Endothelial cell of umbilical vein (primary cell): ENCODE measurements around the gene SH3BP4. TPM values are rescaled to one million over a fixed set of nuclear protein-coding genes. Genes with fewer than 3 reads are reported as not detected.

Experiments used
- BruUV-seq: library from RNA; stranded (reverse); fragments of 400-500 nt; replicated peaks from 2 replicates; lab custom pipeline; 2021; lab: Mats Ljungman, UMichigan
- CTCF ChIA-PET: fragments of 300-600, 350-600 bp; sonication (Branson Sonifier 250); formaldehyde crosslinking; loops from one replicate; lab custom pipeline; 2021; ENCODE audit warnings: antibody characterized with exemption, inconsistent platforms; lab: Charles Lee
- POLR2A ChIA-PET: fragments of 300-600, 350-600 bp; sonication (Branson Sonifier 250); formaldehyde crosslinking; loops from one replicate; lab custom pipeline; 2021; ENCODE audit warnings: antibody characterized with exemption, inconsistent platforms; lab: Charles Lee
- DNase-seq: peaks from one replicate; pipeline ENCODE4 v3.0.0-alpha.2; 2011; ENCODE audit warnings: low read depth, low spot score
- FAIRE-seq: peaks from 2 replicates; lab custom pipeline; 2011; peaks lifted over from hg19 to GRCh38; lab: Jason Lieb, UNC
- H2AFZ ChIP-seq: 2 replicates; pipeline ENCODE4 v1.6.0; 2012; ENCODE audit warnings: low read depth, low read length, control low read depth, inconsistent platforms
- H3K27ac ChIP-seq: 2 replicates; pipeline ENCODE4 v1.5.1; 2011; ENCODE audit warnings: low read depth, mild to moderate bottlenecking, control low read depth, low read length, moderate library complexity; ENCODE audit not compliant: insufficient read depth
- H3K27me3 ChIP-seq, 2 experiments: 2 replicates each; pipeline versions ENCODE4 v1.6.0 to v1.6.1; 2011; ENCODE audit warnings: low read length in 2 of 2, mixed read lengths in 1 of 2; ENCODE audit not compliant: control insufficient read depth in 2 of 2, insufficient read depth in 2 of 2
- H3K36me3 ChIP-seq, 2 experiments: 2 replicates in 1 of 2; 3 replicates in 1 of 2; pipeline ENCODE4 v1.5.1; 2011; ENCODE audit warnings: low read length in 2 of 2, mild to moderate bottlenecking in 1 of 2, moderate library complexity in 1 of 2; ENCODE audit not compliant: control insufficient read depth in 2 of 2, insufficient read depth in 2 of 2; ENCODE audit errors: extremely low read depth in 1 of 2
- H3K4me1 ChIP-seq: 3 replicates; pipeline ENCODE4 v1.5.1; 2011; ENCODE audit warnings: mild to moderate bottlenecking, low read length; ENCODE audit not compliant: control insufficient read depth, insufficient read depth; ENCODE audit errors: extremely low read depth
- H3K4me2 ChIP-seq: 2 replicates; pipeline ENCODE4 v1.6.1; 2011; ENCODE audit warnings: low read length, control low read depth, mixed read lengths; ENCODE audit not compliant: insufficient read depth
- H3K4me3 ChIP-seq, 3 experiments: fragments of 200-600 bp in 1 of 3; sonication (generic), shearing (Covaris generic) in 1 of 3; replicated peaks in 1 of 3; 2 replicates each; pipeline ENCODE4 v1.5.1; 2011 to 2016; ENCODE audit warnings: control low read depth in 3 of 3, low read length in 3 of 3, mild to moderate bottlenecking in 2 of 3, inconsistent platforms in 1 of 3, low read depth in 1 of 3, moderate library complexity in 1 of 3; ENCODE audit not compliant: insufficient read depth in 1 of 3
- H3K79me2 ChIP-seq: 2 replicates; pipeline ENCODE4 v1.6.0; 2012; ENCODE audit warnings: low read length, inconsistent platforms; ENCODE audit not compliant: control insufficient read depth, insufficient read depth
- H3K9ac ChIP-seq: replicated peaks from 2 replicates; pipeline ENCODE3; 2011; ENCODE audit warnings: low read length, control low read depth; ENCODE audit not compliant: insufficient read depth; ENCODE audit errors: extremely low read depth
- H3K9me1 ChIP-seq: replicated peaks from 3 replicates; pipeline ENCODE4 v1.6.0; 2011; ENCODE audit warnings: mild to moderate bottlenecking, low read length; ENCODE audit not compliant: control insufficient read depth, insufficient read depth; ENCODE audit errors: extremely low read depth
- H3K9me3 ChIP-seq: replicated peaks from 2 replicates; pipeline ENCODE4 v1.5.1; 2012; ENCODE audit warnings: low read length, inconsistent platforms; ENCODE audit not compliant: control insufficient read depth, insufficient read depth
- H4K20me1 ChIP-seq: replicated peaks from 2 replicates; pipeline ENCODE3; 2011; ENCODE audit warnings: mild to moderate bottlenecking, low read length; ENCODE audit not compliant: control insufficient read depth, insufficient read depth; ENCODE audit errors: extremely low read depth
- EZH2 ChIP-seq: IDR thresholded peaks from 2 replicates; pipeline ENCODE4 v1.6.1; 2012; ENCODE audit warnings: borderline replicate concordance, low read depth, mild to moderate bottlenecking, moderate library complexity, low read length, inconsistent platforms; ENCODE audit not compliant: severe bottlenecking
- FOS ChIP-seq: IDR thresholded peaks from 2 replicates; pipeline ENCODE4 v1.6.1; 2011; ENCODE audit warnings: mild to moderate bottlenecking, low read length, moderate library complexity, borderline replicate concordance; ENCODE audit not compliant: insufficient read depth
- POLR2A ChIP-seq: IDR thresholded peaks from 2 replicates; pipeline ENCODE4 v1.6.1; 2012; ENCODE audit warnings: low read depth, mild to moderate bottlenecking, control low read depth, low read length
- dilution Hi-C: fragments of 300-500 bp; cut with MboI; formaldehyde crosslinking; loops from one replicate; pipeline ENCODE4 v1.15.0; 2019; ENCODE audit warnings: low sequenced_read_pairs; ENCODE audit not compliant: extremely low pct_ligation_motif_present
- intact Hi-C: fragments of 100-400 bp; cut with micrococcal nuclease; formaldehyde crosslinking; loops from one replicate; pipeline ENCODE4 v1.10.0; 2022
- polyA plus RNA-seq, 4 experiments: library from polyadenylated mRNA; depleted of rRNA in 3 of 4; stranded (reverse) in 3 of 4; unstranded in 1 of 4; fragments of >200 nt; gene quantifications; 2 replicates each; pipeline versions ENCODE4 v1.2.1 to v1.2.3, GENCODE V29; 2011 to 2012; ENCODE audit warnings: missing spikeins in 1 of 4
- total RNA-seq: library from RNA; stranded (reverse); gene quantifications from 2 replicates; pipeline ENCODE4 v1.2.3, GENCODE V29; 2021

The SH3BP4 gene
- total and polyA plus RNA-seq, 2 donors (not counting 3 experiments of a cell fraction or from before 2014, with no cell fraction given): 85.2 to 100.0 TPM

- Histone ChIP-seq H3K27me3 (no peaks in the 10 kb centered on the region), H3K79me2 (peaks cover 95% of the 10 kb centered on the region), H3K4me1 (peaks cover 37% of the 10 kb centered on the region), H3K4me3 (no peak overlapping the region), H3K4me2 (no peak overlapping the region), H3K9me1 (no peaks in the 10 kb centered on the region), H3K36me3 (peaks cover 0 to 4% of the 10 kb centered on the region in 2 experiments), H2AFZ (no peak overlapping the region), H4K20me1 (no peaks in the 10 kb centered on the region), H3K9me3 (no peaks in the 10 kb centered on the region), H3K27ac (no peak overlapping the region), H3K9ac (no peak overlapping the region)
- dilution Hi-C loops: no loop called here
- DNase-seq (no peak), FAIRE-seq (no peak)
- CTCF ChIA-PET: interaction anchor here (1.5 kb wide), 1 partner anchor 29 kb away, joined by 4 read pairs; no protein-coding TSS in a partner anchor
- no TSS peak for BruUV-seq
- POLR2A ChIA-PET: no interaction called here
- TF ChIP-seq POLR2A (no peak), FOS (no peak), EZH2 (no peak)
- intact Hi-C loops: no loop called here
Measured at GRCh38 chr2:234967201-234967869, 15.5 kb downstream of the SH3BP4 start.

DNA sequence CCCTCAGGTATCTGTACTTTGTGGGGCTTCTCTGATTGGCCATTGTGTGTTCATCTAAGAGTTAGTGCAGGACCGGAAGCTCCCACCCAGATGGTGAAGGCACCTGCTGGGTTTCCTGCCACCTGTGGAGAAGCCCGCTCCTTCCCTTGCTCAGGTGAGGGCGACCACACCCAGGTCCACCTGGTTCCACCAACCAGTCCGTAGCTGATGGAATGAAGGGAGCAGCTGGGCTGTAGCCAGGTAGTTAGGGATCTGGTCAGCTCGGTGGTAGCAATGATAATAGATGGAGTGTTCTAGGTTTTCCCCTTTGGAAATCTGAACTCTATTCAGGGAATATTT is 16.0 kb downstream of the SH3BP4 start:
- FAIRE-seq (no peak), DNase-seq (no peak)
- peaks cover 0 to 4% of the 10 kb centered on the region in 2 experiments for H3K36me3 ChIP-seq
- CTCF ChIA-PET: interaction anchor here (1.5 kb wide), 1 partner anchor 28 kb away, joined by 4 read pairs; no protein-coding TSS in a partner anchor
- BruUV-seq: no TSS peak
- H3K4me1 ChIP-seq: peaks cover 41% of the 10 kb centered on the region
- H3K27ac ChIP-seq: no peak overlapping the region
- peaks cover 95% of the 10 kb centered on the region for H3K79me2 ChIP-seq
- H2AFZ ChIP-seq: no peak overlapping the region
- dilution Hi-C loops: no loop called here
- H3K4me3 ChIP-seq: no peak overlapping the region
- H3K4me2 ChIP-seq: no peak overlapping the region
- no peaks in the 10 kb centered on the region for H3K9me3 ChIP-seq
- POLR2A ChIA-PET: no interaction called here
- H3K9ac ChIP-seq: no peak overlapping the region
- no peak for TF ChIP-seq EZH2
- H3K27me3 ChIP-seq: no peaks in the 10 kb centered on the region
- no peaks in the 10 kb centered on the region for H3K9me1 ChIP-seq
- intact Hi-C loops: no loop called here
- H4K20me1 ChIP-seq: no peaks in the 10 kb centered on the region
